ENCODE measurements around the gene ELL2. TPM values are rescaled to one million over a fixed set of nuclear protein-coding genes. Genes with fewer than 3 reads are reported as not detected.
"Not testable (repeated sequence)": the region's sequence is repeated elsewhere in the genome, so short reads cannot be mapped to it uniquely, and the experiment has no call there.

The ELL2 gene
- total RNA-seq, 2 donors from 2014 or later = 83.9 to 248 TPM

- no peaks in the 10 kb centered on the region for H3K27me3 ChIP-seq (replicated peaks; ENCODE audit: insufficient read depth)
- ATAC-seq (ENCODE audit: insufficient number of reproducible peaks, low FRiP score, low read depth) (peak; percentile 35), DNase-seq (ENCODE audit: low spot score) (peak; percentile 31)
- no peak for TF ChIP-seq CTCF (IDR thresholded peaks at IDR 0.05)
- H3K27ac ChIP-seq = peak overlapping the region; percentile 96 to 97
- H3K4me1 ChIP-seq (ENCODE audit: control insufficient read depth in 1 of 2, low read depth in 2 of 2) = peaks cover 40 to 61% of the 10 kb centered on the region in 2 donors
- H3K36me3 ChIP-seq = no peaks in the 10 kb centered on the region
- H3K9me3 ChIP-seq = no peaks in the 10 kb centered on the region
- H3K4me3 ChIP-seq = peak overlapping the region; percentile 65
Observed at GRCh38 chr5:95857185-95857945, 104.3 kb downstream of the ELL2 start.

- ATAC-seq (ENCODE audit: insufficient number of reproducible peaks, low FRiP score, low read depth) = no peak
- Histone ChIP-seq H3K27me3 (replicated peaks; ENCODE audit: insufficient read depth) (no peaks in the 10 kb centered on the region), H3K4me1 (ENCODE audit: control insufficient read depth in 1 of 2, low read depth in 2 of 2) (peaks cover 32 to 53% of the 10 kb centered on the region in 2 donors), H3K4me3 (no peak overlapping the region), H3K9me3 (no peaks in the 10 kb centered on the region), H3K27ac (peak overlapping the region; percentile 96 to 97), H3K36me3 (no peaks in the 10 kb centered on the region)
- no peak for DNase-seq (ENCODE audit: low spot score)
- no peak for TF ChIP-seq CTCF (IDR thresholded peaks at IDR 0.05)
Observed at GRCh38 chr5:95856501-95856981, 105.1 kb downstream of the ELL2 start.

GRCh38 chr5:95853490-95853889 lies 108.2 kb downstream of the ELL2 start:
- Histone ChIP-seq H3K4me3 (no peak overlapping the region), H3K27ac (no peak overlapping the region), H3K36me3 (no peaks in the 10 kb centered on the region), H3K9me3 (no peaks in the 10 kb centered on the region), H3K27me3 (replicated peaks; ENCODE audit: insufficient read depth) (no peaks in the 10 kb centered on the region), H3K4me1 (ENCODE audit: control insufficient read depth in 1 of 2, low read depth in 2 of 2) (peaks cover 16 to 25% of the 10 kb centered on the region in 2 donors)
- DNase-seq (ENCODE audit: low spot score) (no peak), ATAC-seq (ENCODE audit: insufficient number of reproducible peaks, low FRiP score, low read depth) (no peak)
- TF ChIP-seq CTCF (IDR thresholded peaks at IDR 0.05) = no peak

- H3K27me3 ChIP-seq (replicated peaks; ENCODE audit: insufficient read depth) = no peaks in the 10 kb centered on the region
- ATAC-seq (ENCODE audit: insufficient number of reproducible peaks, low FRiP score, low read depth) (no peak), DNase-seq (ENCODE audit: low spot score) (no peak)
- no peaks in the 10 kb centered on the region for H3K36me3 ChIP-seq
- H3K9me3 ChIP-seq = no peaks in the 10 kb centered on the region
- no peak overlapping the region for H3K27ac ChIP-seq
- H3K4me3 ChIP-seq = no peak overlapping the region
- H3K4me1 ChIP-seq (ENCODE audit: control insufficient read depth in 1 of 2, low read depth in 2 of 2) = peaks cover 10 to 18% of the 10 kb centered on the region in 2 donors
- TF ChIP-seq CTCF (IDR thresholded peaks at IDR 0.05) = no peak
Observed at GRCh38 chr5:95852567-95852966, 109.1 kb downstream of the ELL2 start.

- H3K36me3 ChIP-seq; H3K9me3 ChIP-seq; H3K27me3 ChIP-seq (replicated peaks; ENCODE audit: insufficient read depth); H3K4me3 ChIP-seq; ATAC-seq (ENCODE audit: insufficient number of reproducible peaks, low FRiP score, low read depth); DNase-seq (ENCODE audit: low spot score); H3K27ac ChIP-seq: not testable (repeated sequence)
- peaks cover 0 to 10% of the 10 kb centered on the region in 2 donors for H3K4me1 ChIP-seq (ENCODE audit: control insufficient read depth in 1 of 2, low read depth in 2 of 2)
Observed at GRCh38 chr5:95851141-95851540, 110.5 kb downstream of the ELL2 start.
